ENCODE measurements around the gene ACSL3.

ACSL3 gene

DNA sequence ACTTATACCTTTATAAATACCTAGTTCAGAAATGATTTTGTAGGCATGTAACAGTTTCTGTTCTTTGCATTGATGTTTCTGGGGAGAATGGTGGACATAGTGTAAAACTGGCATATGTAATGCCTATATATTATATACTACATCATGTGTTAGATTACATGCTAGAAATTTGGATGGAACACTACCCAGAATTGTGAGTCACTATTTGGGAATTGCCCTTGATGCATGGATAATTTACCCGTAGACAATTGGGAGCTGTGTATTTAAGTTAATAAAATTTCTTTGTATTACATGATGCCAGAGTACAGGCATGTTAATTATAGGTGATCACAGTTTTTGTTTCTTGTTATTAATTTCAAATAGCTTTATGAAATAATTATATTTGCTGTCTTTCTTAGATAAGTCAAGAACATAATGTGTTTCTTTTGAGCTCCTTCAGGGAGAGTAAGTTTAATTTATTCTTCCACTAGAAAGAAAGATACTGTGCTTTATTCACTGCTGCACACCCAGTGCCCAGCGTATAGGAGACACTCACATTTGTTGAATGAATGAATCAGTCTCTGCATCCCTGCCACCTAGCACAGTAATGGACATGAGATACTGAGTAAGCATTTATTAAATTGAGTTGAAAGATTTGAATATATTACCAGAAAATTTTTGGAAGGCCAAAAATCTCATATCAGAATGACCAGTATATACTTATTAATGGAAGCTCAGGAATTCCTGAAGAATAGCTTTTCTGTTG, 16.9 kb downstream of the ACSL3 start:
- H3K4me3 ChIP-seq (ENCODE audit: low read length), result no peak overlapping the region
- DNase-seq (ENCODE audit: low read depth, low spot score), result no peak

DNA sequence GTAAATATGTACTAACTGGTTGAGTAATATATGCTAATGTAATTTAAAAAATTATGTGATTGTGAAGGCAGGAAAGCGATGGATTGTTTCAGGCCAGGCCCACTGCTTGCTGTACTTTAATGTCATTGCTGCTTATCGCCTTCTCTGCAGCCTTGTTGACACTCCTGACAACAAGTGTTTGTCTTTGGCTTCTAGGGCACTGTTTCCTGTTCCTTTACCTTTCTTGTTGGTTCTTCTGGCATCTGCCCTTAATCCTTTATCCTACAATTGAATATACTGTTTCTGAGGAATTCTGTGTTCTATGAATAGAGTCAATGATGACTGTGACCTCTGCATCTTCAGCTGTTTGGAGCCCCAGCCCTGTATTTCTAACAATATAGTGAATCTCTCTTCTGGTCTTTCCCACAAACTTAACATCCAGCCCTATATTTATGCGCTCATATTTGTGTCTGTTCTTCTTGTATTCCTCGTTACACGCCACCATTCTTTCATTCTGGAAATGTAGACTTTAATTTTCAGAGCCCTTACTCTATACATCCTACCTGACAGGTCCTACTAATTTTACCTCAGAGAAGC, 17.6 kb downstream of the ACSL3 start:
- H3K4me3 ChIP-seq (ENCODE audit: low read length), result no peak overlapping the region
- DNase-seq (ENCODE audit: low read depth, low spot score), result no peak

DNA sequence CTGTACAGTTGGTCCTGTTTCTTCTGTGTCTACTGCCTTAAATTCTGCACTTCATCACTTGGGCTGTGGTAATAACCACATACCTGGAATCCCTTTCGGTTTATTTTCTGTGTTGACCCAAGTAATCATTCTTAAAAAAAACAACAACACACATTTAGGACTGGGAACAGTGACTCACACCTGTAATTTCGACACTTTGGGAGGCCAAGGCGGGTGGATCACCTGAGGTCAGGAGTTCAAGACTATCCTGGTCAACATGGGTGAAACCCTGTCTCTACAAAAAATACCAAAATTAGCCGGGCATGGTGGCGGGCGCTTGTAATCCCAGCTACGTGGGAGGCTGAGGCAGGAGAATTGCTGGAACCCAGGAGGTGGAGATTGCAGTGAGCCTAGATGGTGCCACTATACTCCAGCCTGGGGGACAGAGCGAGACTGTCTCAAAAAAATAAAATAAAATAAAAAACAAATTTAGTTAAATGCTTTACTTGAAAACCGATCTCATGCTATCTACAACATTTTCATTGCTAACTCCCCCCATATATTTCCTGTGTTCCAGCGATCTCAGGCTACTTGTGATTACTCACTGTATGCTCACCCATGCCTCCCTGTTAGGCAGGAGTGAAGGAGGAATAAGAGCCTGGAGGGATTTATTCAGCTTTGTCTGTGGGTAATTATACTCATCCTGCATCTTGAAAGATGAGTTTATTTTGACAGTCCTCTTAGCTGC, 18.2 kb downstream of the ACSL3 start:
- no peak overlapping the region for H3K4me3 ChIP-seq (ENCODE audit: low read length)
- no peak for DNase-seq (ENCODE audit: low read depth, low spot score)

DNA sequence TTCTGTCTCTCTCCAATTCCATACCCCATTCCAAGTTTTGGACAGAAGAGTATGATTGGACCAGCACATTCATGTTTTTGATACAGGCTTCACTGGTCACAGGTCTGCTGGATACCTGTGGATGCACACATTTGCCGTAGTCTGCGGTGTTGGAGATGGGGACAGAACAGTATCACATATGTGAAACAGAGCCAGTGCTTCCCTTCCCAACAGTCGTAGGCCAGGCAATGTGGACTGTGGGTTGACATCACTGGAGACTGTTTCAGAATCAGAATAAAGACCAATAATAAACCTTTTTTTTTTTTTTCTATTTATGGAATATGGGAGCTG, 18.7 kb downstream of the ACSL3 start:
- no peak for DNase-seq (ENCODE audit: low read depth, low spot score)
- no peak overlapping the region for H3K4me3 ChIP-seq (ENCODE audit: low read length)

DNA sequence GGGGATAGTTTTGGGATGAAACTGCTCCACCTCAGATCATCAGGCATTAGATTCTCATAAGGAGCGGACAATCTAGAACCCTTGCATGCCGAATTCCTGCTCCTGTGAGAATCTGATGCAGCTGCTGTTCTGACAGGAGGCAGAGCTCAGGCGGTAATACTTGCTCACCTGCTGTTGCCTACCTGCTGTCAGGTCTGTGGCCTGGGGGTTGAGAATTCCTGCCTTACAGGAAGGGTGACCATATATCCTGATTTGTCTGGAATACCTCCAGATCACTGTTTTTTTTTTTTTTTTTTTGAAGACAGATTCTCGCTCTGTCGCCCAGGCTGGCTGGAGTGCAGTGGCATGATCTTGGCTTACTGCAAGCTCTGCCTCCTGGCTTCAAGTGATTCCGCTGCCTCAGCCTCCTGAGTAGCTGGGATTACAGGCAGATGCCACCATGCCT, 21.7 kb downstream of the ACSL3 start:
- H3K4me3 ChIP-seq (ENCODE audit: low read length), result no peak overlapping the region
- DNase-seq (ENCODE audit: low read depth, low spot score), result no peak

DNA sequence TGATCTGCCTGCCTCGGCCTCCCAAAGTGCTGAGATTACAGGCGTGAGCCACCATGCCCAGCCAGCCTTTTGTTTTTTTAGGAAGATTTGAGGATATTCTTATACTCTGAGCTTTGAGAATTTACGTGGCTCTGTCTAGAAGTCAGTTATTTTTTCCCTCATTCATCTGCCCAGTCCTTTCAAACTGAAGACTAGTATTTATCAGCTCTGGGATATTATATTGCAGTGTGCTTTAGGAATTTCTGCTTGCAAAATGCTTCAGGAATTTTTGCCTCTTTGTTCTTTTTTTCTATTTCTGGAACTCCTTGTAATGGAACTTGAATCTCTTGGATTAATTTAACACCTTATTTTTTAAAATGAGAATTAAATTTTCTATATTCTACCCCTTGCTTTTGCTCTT, 22.6 kb downstream of the ACSL3 start:
- DNase-seq (ENCODE audit: low read depth, low spot score), result no peak
- no peak overlapping the region for H3K4me3 ChIP-seq (ENCODE audit: low read length)

DNA sequence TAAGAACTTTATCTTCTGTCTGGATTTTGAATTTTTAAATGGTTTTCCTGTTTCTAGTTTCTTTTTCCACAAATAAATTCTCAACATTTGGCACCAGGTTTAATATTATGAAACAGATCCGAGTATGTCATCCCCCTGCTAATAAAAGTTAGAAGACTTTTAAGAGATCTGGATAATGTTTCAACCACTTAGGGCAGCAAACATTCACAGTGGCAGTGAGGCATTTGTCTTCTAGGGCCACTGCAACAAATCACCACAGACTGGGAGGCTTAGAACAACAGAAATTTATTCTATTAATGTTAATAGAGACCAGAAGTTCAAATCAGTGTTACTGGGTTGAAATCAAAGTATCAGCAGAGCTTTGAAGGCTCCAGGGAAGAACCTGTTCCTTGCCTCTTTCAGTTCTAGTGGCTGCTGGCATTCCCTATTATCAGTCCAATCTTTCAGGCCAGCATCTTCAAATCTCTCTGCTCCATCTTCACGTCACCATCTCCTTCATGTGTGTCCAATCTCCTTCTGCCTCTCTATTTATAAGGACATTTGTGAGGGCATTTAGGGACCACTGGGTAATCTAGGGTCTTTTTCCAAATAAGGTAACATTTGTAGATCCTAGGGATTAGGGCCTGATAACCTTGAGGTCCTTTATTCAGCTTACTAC, 23.4 kb downstream of the ACSL3 start:
- DNase-seq (ENCODE audit: low read depth, low spot score), result no peak
- no peak overlapping the region for H3K4me3 ChIP-seq (ENCODE audit: low read length)

DNA sequence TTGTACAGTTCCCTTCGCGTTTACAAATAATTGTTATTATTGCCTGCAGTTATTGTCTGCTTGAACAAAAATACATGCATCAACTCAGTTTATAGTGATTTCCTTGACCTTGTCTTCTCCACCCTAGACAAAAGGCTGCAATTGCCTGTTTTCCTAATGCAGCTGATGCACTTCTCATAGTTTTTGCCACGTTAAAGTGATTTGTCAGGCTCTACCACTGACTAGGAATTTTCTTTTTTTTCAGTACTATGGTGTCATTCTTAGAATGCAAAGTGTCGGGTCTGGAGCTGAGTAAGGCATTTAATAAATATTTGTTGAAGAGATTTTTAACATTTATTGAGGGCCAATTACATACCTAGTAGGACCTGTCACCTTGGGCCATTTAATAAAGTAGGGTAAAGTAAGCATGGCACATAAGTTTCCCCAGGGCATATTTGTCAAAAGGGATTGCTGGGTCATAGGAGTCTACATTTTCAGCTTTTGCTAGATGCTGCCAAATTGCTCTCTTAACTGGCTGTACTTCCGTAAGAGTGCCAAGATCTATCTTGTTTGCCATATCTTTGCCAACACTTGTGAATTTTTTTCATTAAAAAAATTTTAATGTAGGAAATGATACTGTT, 24.1 kb downstream of the ACSL3 start:
- DNase-seq (ENCODE audit: low read depth, low spot score), result no peak
- no peak overlapping the region for H3K4me3 ChIP-seq (ENCODE audit: low read length)

DNA sequence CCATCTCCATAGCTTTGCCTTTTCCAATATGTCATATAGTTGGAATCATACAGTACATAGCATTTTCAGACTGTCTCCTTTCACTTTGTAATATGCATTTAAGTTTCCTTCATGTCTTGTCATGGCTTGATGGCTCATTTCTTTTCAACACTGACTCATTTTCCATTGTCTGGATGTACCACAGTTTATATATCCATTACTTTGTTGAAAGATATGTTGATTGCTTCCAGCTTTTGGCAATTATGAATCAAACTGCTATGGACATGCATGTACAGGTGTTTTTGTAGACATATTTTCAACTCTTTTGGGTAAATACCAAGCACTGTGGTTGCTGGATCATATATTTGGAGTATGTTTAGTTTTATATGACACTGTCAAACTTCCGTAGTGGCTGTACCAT, 26.3 kb downstream of the ACSL3 start:
- H3K4me3 ChIP-seq (ENCODE audit: low read length), result no peak overlapping the region
- DNase-seq (ENCODE audit: low read depth, low spot score), result no peak

DNA sequence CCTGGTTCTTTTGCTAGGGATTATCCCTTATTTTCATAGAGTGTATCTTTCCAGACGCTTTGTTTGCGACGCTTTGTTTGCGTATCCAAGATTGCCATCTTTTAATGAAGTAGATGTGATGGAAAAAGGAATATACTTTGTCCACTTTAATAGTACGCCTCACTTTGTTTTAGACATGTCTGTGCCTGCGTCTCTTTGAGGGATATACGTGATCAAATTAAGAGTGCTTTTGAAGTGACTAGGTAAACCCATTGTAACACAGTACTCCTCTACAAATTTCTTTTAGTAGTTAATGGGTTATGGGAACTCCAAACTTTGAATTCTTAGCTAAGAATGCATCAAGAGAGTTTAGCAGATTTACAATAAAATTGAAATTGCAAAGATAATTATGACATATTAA, 27.9 kb downstream of the ACSL3 start:
- no peak for DNase-seq (ENCODE audit: low read depth, low spot score)
- H3K4me3 ChIP-seq (ENCODE audit: low read length), result no peak overlapping the region

DNA sequence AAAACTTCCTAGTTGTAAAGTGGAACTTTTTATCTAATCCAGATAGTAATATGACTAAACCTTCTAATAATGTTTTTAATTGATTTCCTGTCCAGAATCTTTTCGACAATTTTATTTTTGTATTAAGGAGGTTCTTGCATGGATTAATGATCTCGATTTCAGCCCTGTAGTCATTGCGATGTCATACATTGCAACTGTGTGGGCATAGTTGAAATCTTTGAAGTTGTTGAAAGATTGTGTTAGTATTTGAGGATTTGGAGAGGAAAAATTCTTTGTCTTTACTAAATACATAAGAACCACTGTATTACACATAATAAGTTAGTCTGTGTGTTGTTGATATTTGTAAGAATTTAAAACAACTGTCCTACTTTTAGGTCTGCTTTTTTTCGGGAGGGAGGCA, 31.1 kb downstream of the ACSL3 start:
- H3K4me3 ChIP-seq (ENCODE audit: low read length), result no peak overlapping the region
- no peak for DNase-seq (ENCODE audit: low read depth, low spot score)

DNA sequence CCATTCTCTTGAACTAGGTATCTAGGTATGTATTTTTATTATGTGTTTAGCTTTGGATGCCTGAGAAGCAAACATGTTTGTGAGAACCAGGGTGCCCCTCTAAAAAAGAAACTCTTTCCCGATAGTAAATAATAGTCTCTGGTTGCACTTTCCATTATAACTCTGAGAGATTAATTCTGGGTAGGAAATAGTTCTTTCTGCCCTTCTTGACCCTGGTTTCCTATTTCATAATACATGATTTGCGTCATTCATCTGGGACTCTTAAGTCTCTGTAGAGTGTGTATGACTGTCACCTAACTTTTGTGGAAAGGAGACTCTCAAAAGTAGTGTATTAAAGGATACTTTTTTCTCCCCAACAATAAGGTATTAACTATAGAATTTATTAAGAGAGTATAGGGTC, 31.5 kb downstream of the ACSL3 start:
- H3K4me3 ChIP-seq (ENCODE audit: low read length), result no peak overlapping the region
- no peak for DNase-seq (ENCODE audit: low read depth, low spot score)

DNA sequence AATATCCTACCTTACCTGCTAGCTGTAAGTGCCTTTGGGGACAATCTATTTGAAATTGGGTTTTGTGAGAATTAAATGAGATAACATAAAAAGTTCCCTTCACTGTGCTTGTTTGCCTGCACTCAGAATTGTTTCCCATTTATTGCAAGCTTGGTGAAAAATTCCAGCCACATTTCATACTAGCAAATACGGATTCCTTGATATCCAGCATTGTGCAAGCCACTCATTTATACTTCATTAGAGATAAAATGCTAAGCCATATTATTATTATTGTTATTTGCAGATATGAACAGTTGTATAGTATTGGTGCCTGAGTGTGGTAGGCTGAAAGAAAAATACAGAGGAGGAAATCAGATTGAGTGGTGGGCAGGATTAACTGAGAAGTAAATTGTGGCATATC, 31.9 kb downstream of the ACSL3 start:
- H3K4me3 ChIP-seq (ENCODE audit: low read length), result no peak overlapping the region
- DNase-seq (ENCODE audit: low read depth, low spot score), result no peak

DNA sequence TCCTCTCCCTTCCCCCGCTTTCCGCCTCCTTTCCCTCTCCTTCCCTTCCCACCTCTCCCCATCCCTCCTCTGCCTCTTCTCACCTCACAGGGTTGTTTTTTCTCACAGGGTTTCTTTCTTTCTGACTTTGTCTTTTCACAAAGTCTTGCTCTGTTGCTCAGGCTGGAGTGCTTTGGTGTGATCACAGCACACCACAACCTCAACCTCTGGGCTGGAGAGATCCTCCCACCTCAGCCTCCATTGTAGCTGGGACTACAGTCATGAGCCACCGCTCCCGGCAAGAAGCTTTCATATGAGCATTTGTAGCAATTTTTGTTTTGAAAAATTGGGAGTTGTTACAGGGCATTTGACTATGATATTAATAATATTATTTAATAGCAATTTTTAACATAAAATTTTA, 32.9 kb downstream of the ACSL3 start:
- no peak for DNase-seq (ENCODE audit: low read depth, low spot score)
- no peak overlapping the region for H3K4me3 ChIP-seq (ENCODE audit: low read length)

DNA sequence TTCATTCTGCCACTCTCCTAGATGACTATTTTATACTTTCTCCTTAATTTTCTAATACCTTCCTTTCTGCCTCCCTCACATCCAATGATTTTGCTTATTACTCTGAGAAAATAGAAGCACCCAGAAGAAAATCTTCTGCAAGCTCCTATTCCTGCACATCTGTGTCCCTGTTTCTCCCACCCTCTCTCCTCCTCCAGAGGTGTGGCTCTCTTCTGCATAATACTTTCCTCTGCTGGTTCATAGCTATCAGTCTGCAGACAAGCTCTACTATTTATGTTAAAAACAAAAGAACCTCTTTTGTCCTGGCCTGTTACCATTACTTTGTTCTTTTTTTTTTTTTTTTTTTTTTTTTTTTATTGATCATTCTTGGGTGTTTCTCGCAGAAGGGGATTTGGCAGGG, 34.3 kb downstream of the ACSL3 start:
- DNase-seq (ENCODE audit: low read depth, low spot score), result no peak
- no peak overlapping the region for H3K4me3 ChIP-seq (ENCODE audit: low read length)

DNA sequence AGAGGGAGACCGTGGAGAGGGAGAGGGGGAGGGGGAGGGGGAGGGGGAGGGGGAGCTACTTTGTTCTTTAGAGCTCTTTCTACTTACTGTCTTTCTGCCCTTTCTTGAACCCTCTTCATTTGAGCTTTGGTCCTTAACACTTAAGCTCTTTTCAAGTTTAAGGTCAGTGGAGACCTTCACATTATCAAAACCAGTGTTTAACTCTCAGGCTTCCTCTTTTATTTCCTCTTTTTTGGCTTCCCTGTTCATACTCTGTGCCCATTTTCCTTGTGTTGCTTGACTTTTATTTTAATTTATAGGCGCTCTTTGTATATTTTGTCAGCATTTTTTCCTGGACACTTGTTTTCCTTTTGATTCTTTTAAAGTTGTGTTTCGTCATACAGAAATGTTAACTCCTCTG, 37.1 kb downstream of the ACSL3 start:
- no peak overlapping the region for H3K4me3 ChIP-seq (ENCODE audit: low read length)
- DNase-seq (ENCODE audit: low read depth, low spot score), result no peak

DNA sequence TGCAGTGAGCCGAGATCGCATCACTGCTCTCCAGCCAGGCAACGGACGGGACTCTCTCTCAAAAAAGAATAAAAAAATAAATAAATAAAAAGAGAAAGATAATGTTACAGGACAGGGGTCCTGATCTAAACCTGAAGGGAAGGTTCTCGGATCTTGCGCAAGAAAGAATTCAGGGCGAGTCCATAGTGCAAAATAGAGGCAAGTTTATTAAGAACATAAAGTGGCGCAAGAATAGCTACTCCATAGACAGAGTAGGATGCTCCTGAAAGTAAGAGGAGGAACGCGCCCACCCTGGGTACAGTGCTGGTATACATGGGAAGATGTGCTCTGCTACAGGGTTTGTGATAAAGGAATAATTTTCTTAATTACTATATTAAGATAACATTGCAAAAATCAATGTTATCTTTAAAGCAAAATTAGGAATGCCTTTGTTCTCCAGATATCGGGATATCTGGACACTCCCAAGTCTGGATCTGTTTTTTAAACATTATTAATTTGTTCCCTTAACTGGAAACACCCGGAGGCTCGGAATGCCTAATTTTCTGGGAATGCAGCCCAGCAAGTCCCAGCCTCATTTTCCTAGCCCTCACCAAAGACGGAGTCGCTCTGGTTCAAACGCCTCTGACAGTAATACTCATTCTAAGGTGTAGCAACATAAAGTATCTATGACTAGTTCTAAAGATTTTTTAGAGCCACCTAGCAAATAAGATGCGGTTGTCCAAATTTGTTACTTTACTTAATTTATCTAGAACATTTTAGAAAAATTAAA, 38.8 kb downstream of the ACSL3 start:
- no peak for DNase-seq (ENCODE audit: low read depth, low spot score)
- H3K4me3 ChIP-seq (ENCODE audit: low read length), result no peak overlapping the region

DNA sequence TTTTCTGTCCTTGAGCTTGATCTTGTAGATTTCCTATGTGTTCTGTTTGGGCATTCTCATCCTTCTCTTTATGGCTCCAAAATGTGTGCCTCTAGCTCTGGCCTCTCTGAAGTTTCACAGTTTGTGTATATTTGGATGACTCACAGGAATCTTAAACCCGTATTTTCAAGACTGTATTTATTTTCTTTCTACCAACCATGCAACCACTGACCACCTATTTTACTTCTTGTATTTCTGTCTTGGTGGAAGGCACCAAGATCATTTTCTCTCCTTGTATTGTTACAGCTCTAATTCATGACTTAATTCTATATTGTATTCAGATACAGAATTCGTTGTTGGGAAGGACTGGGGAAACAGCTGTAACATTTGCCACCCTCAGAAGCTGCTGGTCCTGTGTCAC, 39.5 kb downstream of the ACSL3 start:
- DNase-seq (ENCODE audit: low read depth, low spot score), result no peak
- no peak overlapping the region for H3K4me3 ChIP-seq (ENCODE audit: low read length)

DNA sequence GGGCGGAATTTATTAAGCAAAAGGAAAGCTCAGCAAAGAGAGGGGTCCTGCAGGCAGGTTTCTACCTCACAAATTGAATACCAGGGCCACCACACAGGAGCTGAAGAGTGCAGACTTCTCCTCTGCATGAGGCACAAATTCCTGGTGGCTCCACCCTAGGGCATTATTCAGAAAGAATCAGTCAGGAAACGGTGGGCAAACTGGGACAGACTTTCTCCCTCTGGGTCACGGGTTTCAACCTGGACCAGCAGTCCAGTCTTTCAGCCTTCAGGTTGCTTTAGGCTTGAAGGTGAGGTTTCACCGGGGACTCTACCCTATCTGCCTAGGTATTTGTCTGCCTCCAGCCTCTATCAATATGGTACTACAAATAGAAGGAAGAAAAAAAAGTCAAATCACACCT, 41.8 kb downstream of the ACSL3 start:
- DNase-seq (ENCODE audit: low read depth, low spot score), result no peak
- no peak overlapping the region for H3K4me3 ChIP-seq (ENCODE audit: low read length)

All from Jurkat, Clone E6-1 (cell line).